Type B pancreatic cell (in vitro differentiated cells): ENCODE measurements around the gene DNM2. TPM values are rescaled to one million over a fixed set of nuclear protein-coding genes. Genes with fewer than 3 reads are reported as not detected.

Experiments used
- DNase-seq: peaks from one replicate; pipeline ENCODE4 v3.0.0; 2021; ENCODE audit warnings: mixed read lengths; ENCODE audit not compliant: unreplicated experiment; ENCODE audit errors: extremely low spot score
- H3K27ac Mint-ChIP-seq: 2 replicates; pipeline ENCODE4 v1.8.0; 2021; ENCODE audit warnings: mild to moderate bottlenecking, mixed read lengths
- H3K27me3 Mint-ChIP-seq: 2 replicates; pipeline ENCODE4 v1.8.0; 2021; ENCODE audit warnings: mixed read lengths
- H3K36me3 Mint-ChIP-seq: 2 replicates; pipeline ENCODE4 v1.8.0; 2021; ENCODE audit warnings: mixed read lengths
- H3K4me1 Mint-ChIP-seq: one replicate; pipeline ENCODE4 v1.8.0; 2021; ENCODE audit warnings: mixed read lengths; ENCODE audit not compliant: unreplicated experiment
- H3K4me3 Mint-ChIP-seq: 2 replicates; pipeline ENCODE4 v1.8.0; 2021; ENCODE audit warnings: mild to moderate bottlenecking, mixed read lengths
- H3K9me3 Mint-ChIP-seq: 2 replicates; pipeline ENCODE4 v1.8.0; 2021; ENCODE audit warnings: mixed read lengths
- total RNA-seq: library from RNA; stranded (reverse); gene quantifications from 2 replicates; pipeline ENCODE4 v1.2.1, GENCODE V29; 2021; ENCODE audit warnings: low replicate concordance
- TF ChIP-seq, protein P1 (sequence below): fragments of 200-600 bp; sonication (generic); conservative IDR thresholded peaks from 2 replicates; pipeline ENCODE4 v1.5.0; 2021; ENCODE audit warnings: antibody characterized with exemption, mild to moderate bottlenecking

Gene DNM2
- total RNA-seq, 1 donor from 2014 or later: 119 TPM

DNA sequence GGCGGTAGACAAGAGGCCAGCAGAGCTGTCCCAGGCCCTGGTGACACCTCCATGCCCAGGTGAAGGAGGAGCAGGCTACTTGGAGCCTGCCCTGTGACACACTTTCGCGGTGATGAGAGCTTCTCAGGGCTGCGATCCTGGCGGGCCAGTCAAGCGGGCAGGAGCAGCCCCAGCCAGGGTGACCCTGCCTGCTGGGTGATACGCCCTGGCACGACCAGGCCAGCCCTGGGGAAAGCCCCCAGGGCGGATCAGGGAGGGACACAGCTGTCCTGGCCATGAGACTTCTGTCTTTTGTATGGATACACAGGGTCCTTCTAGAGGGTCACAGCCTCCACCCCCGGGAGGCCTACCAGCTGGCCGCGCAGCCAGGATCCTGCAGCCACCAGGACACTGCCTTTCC, 13.1 kb downstream of the DNM2 start:
- Mint-ChIP-seq H3K27me3 (no peaks in the 10 kb centered on the region), H3K9me3 (no peaks in the 10 kb centered on the region), H3K27ac (no peak overlapping the region), H3K36me3 (peaks cover 6% of the 10 kb centered on the region), H3K4me1 (peaks cover 11% of the 10 kb centered on the region), H3K4me3 (no peak overlapping the region)
- no peak for DNase-seq
- TF ChIP-seq, protein P1, sequence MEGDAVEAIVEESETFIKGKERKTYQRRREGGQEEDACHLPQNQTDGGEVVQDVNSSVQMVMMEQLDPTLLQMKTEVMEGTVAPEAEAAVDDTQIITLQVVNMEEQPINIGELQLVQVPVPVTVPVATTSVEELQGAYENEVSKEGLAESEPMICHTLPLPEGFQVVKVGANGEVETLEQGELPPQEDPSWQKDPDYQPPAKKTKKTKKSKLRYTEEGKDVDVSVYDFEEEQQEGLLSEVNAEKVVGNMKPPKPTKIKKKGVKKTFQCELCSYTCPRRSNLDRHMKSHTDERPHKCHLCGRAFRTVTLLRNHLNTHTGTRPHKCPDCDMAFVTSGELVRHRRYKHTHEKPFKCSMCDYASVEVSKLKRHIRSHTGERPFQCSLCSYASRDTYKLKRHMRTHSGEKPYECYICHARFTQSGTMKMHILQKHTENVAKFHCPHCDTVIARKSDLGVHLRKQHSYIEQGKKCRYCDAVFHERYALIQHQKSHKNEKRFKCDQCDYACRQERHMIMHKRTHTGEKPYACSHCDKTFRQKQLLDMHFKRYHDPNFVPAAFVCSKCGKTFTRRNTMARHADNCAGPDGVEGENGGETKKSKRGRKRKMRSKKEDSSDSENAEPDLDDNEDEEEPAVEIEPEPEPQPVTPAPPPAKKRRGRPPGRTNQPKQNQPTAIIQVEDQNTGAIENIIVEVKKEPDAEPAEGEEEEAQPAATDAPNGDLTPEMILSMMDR: no peak

DNA sequence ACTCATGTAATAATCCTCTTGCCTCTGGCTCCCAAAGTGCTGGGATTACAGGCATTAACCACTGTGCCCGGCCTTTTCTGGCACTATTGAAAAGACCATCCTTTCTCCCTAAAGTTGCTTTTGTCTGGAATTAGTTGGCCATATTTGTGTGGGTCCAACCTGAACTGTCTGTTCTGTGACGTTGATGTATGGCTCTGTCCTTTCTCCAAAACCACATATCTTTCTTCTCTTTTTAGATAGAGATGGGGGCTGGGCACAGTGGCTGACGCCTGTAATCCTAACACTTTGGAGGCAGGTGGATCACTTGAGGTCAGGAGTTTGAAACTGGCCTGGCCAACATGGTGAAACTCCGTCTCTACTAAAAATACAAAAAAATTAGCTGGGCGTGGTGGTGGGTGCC, 17.9 kb downstream of the DNM2 start:
- Mint-ChIP-seq H3K27me3 (no peaks in the 10 kb centered on the region), H3K36me3 (peaks cover 15% of the 10 kb centered on the region), H3K9me3 (peaks cover 2% of the 10 kb centered on the region), H3K4me1 (peaks cover 4% of the 10 kb centered on the region), H3K27ac (no peak overlapping the region), H3K4me3 (no peak overlapping the region)
- no peak for DNase-seq
- TF ChIP-seq, protein P1: no peak

DNA sequence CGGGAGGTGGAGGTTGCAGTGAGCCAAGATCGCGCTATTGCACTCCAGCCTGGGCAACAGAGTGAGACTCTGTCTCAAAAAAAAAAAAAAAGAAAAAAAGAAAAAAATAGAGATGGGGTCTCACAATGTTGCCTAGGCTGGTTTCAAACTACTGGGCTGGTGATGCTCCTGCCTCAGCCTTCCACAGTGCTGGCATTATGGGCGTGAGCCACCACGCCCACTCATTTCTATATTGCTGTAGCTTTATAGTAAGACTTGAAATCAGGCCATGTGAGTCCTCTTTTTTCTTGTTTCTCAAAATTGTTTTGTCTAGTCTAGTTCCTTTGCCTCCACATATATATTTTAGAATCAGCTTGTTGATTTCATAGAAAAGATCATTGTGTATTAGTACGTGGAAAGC, 18.3 kb downstream of the DNM2 start:
- H3K27ac Mint-ChIP-seq: peak overlapping the region; percentile 68
- TF ChIP-seq, protein P1: no peak
- peaks cover 5% of the 10 kb centered on the region for H3K9me3 Mint-ChIP-seq
- peaks cover 4% of the 10 kb centered on the region for H3K4me1 Mint-ChIP-seq
- H3K36me3 Mint-ChIP-seq: peaks cover 19% of the 10 kb centered on the region
- H3K27me3 Mint-ChIP-seq: no peaks in the 10 kb centered on the region
- H3K4me3 Mint-ChIP-seq: no peak overlapping the region
- DNase-seq: no peak

- H3K27ac Mint-ChIP-seq: peak overlapping the region; percentile 68
- H3K4me3 Mint-ChIP-seq: no peak overlapping the region
Measured at GRCh38 chr19:10736916-10737551, 19.2 kb downstream of the DNM2 start.

GRCh38 chr19:10737722-10738121, 19.8 kb downstream of the DNM2 start:
- DNase-seq: no peak
- peaks cover 5% of the 10 kb centered on the region for H3K9me3 Mint-ChIP-seq
- H3K27ac Mint-ChIP-seq: no peak overlapping the region
- peaks cover 8% of the 10 kb centered on the region for H3K4me1 Mint-ChIP-seq
- H3K4me3 Mint-ChIP-seq: no peak overlapping the region
- peaks cover 22% of the 10 kb centered on the region for H3K36me3 Mint-ChIP-seq
- TF ChIP-seq, protein P1: no peak
- no peaks in the 10 kb centered on the region for H3K27me3 Mint-ChIP-seq

More at GRCh38 chr19:10736916-10737551, 19.2 kb downstream of the DNM2 start:
- DNase-seq: no peak
- Mint-ChIP-seq H3K4me1 (peaks cover 4% of the 10 kb centered on the region), H3K36me3 (peaks cover 22% of the 10 kb centered on the region), H3K27me3 (no peaks in the 10 kb centered on the region), H3K9me3 (peaks cover 5% of the 10 kb centered on the region)
- TF ChIP-seq, protein P1: no peak
